Measurements from ENCODE around the gene KCNC2.
"Not testable (repeated sequence)": the region's sequence is repeated elsewhere in the genome, so short reads cannot be mapped to it uniquely, and the experiment has no call there.

KCNC2 gene

GRCh38 chr12:75209812-75210138 lies at the start of gene KCNC2:
Gene KCNC2 (minus strand): TSS chr12:75209839.
- in situ Hi-C loops (cut with MboI; ENCODE audit: low sequenced_read_pairs), result no loop called here

- in situ Hi-C loops (cut with MboI; ENCODE audit: low sequenced_read_pairs), result no loop called here
Measured at GRCh38 chr12:75259143-75259542, 49.5 kb upstream of the KCNC2 start.

- in situ Hi-C loops (cut with MboI; ENCODE audit: low sequenced_read_pairs), result no loop called here
Measured at GRCh38 chr12:75257510-75257909, 47.9 kb upstream of the KCNC2 start.

GRCh38 chr12:75245108-75245507 lies 35.5 kb upstream of the KCNC2 start:
- in situ Hi-C loops (cut with MboI; ENCODE audit: low sequenced_read_pairs), result no loop called here

GRCh38 chr12:75239987-75240386 lies 30.3 kb upstream of the KCNC2 start:
- in situ Hi-C loops (cut with MboI; ENCODE audit: low sequenced_read_pairs), result no loop called here

GRCh38 chr12:75236206-75236605 lies 26.6 kb upstream of the KCNC2 start:
- in situ Hi-C loops (cut with MboI; ENCODE audit: low sequenced_read_pairs), result no loop called here

- in situ Hi-C loops (cut with MboI; ENCODE audit: low sequenced_read_pairs), result no loop called here
Measured at GRCh38 chr12:75227132-75227531, 17.5 kb upstream of the KCNC2 start.

GRCh38 chr12:75212072-75212471 lies 2.4 kb upstream of the KCNC2 start:
- in situ Hi-C loops (cut with MboI; ENCODE audit: low sequenced_read_pairs), result no loop called here

GRCh38 chr12:75208856-75209811 lies 505 bp downstream of the KCNC2 start:
- in situ Hi-C loops (cut with MboI; ENCODE audit: low sequenced_read_pairs), result no loop called here

- in situ Hi-C loops (cut with MboI; ENCODE audit: low sequenced_read_pairs), result no loop called here
Measured at GRCh38 chr12:75207338-75208083, 2.1 kb downstream of the KCNC2 start.

- in situ Hi-C loops (cut with MboI; ENCODE audit: low sequenced_read_pairs), result no loop called here
Measured at GRCh38 chr12:75205558-75205957, 4.1 kb downstream of the KCNC2 start.

GRCh38 chr12:75196865-75197264 lies 12.8 kb downstream of the KCNC2 start:
- in situ Hi-C loops (cut with MboI; ENCODE audit: low sequenced_read_pairs), result no loop called here

- in situ Hi-C loops (cut with MboI; ENCODE audit: low sequenced_read_pairs), result no loop called here
Measured at GRCh38 chr12:75196408-75196807, 13.2 kb downstream of the KCNC2 start.

GRCh38 chr12:75194250-75194649 lies 15.4 kb downstream of the KCNC2 start:
- in situ Hi-C loops (cut with MboI; ENCODE audit: low sequenced_read_pairs), result no loop called here

- in situ Hi-C loops (cut with MboI; ENCODE audit: low sequenced_read_pairs), result no loop called here
Measured at GRCh38 chr12:75192196-75192595, 17.4 kb downstream of the KCNC2 start.

- in situ Hi-C loops (cut with MboI; ENCODE audit: low sequenced_read_pairs), result no loop called here
Measured at GRCh38 chr12:75190846-75191245, 18.8 kb downstream of the KCNC2 start.

- in situ Hi-C loops (cut with MboI; ENCODE audit: low sequenced_read_pairs), result not testable (repeated sequence)
Measured at GRCh38 chr12:75185881-75186280, 23.8 kb downstream of the KCNC2 start.

- in situ Hi-C loops (cut with MboI; ENCODE audit: low sequenced_read_pairs), result no loop called here
Measured at GRCh38 chr12:75184516-75184915, 25.1 kb downstream of the KCNC2 start.

- in situ Hi-C loops (cut with MboI; ENCODE audit: low sequenced_read_pairs), result no loop called here
Measured at GRCh38 chr12:75183967-75184366, 25.7 kb downstream of the KCNC2 start.

GRCh38 chr12:75177997-75178396 lies 31.6 kb downstream of the KCNC2 start:
- in situ Hi-C loops (cut with MboI; ENCODE audit: low sequenced_read_pairs), result no loop called here

GRCh38 chr12:75172611-75173010 lies 37.0 kb downstream of the KCNC2 start:
- in situ Hi-C loops (cut with MboI; ENCODE audit: low sequenced_read_pairs), result no loop called here

GRCh38 chr12:75170640-75171185 lies 38.9 kb downstream of the KCNC2 start:
- in situ Hi-C loops (cut with MboI; ENCODE audit: low sequenced_read_pairs), result no loop called here
